Prostate gland (tissue), 2 donors: Measurements from ENCODE around the gene LMBR1. TPM values are rescaled to one million over a fixed set of nuclear protein-coding genes. Genes with fewer than 3 reads are reported as not detected.

ENCODE experiments used
- DNase-seq: peaks from one replicate; pipeline ENCODE4 v3.0.0-alpha.2; 2019; ENCODE audit warnings: low spot score
- H3K27ac ChIP-seq, 2 donors: fragments of 200-600 bp; sonication (generic); 2 replicates each; pipeline ENCODE4 v1.5.1; 2017 to 2019
- H3K27me3 ChIP-seq: fragments of 200-600 bp; sonication (generic); replicated peaks from 2 replicates; pipeline ENCODE4 v1.5.1; 2019; ENCODE audit not compliant: insufficient read depth
- H3K36me3 ChIP-seq, 2 donors: fragments of 200-600 bp; sonication (generic); 1 replicate in 1 of 2; 2 replicates in 1 of 2; pipeline versions ENCODE4 v1.5.1 to v1.8.1; 2017 to 2019
- H3K4me1 ChIP-seq: fragments of 200-600 bp; sonication (generic); replicated peaks from 2 replicates; pipeline ENCODE4 v1.5.1; 2019
- H3K4me3 ChIP-seq, 2 donors: fragments of 200-600 bp; sonication (generic); 2 replicates each; pipeline ENCODE4 v1.5.1; 2017 to 2019
- H3K9me3 ChIP-seq: fragments of 200-600 bp; sonication (generic); 2 replicates; pipeline ENCODE4 v1.5.1; 2017
- POLR2A ChIP-seq: fragments of 450-650 bp; IDR thresholded peaks from one replicate; pipeline ENCODE4 v1.6.1; 2016; ENCODE audit warnings: antibody characterized with exemption, mild to moderate bottlenecking
- POLR2AphosphoS5 ChIP-seq: sonication (generic); formaldehyde crosslinking; IDR thresholded peaks from one replicate; pipeline ENCODE4 v1.6.1; 2017; ENCODE audit warnings: antibody characterized with exemption
- WGBS: methylation state at CpG from one replicate; pipeline ENCODE4 v1.1.5; 2018; 5-methylcytosine and 5-hydroxymethylcytosine counted together
- intact Hi-C: fragments of 100-400 bp; cut with DNase I; formaldehyde crosslinking; loops from one replicate; pipeline ENCODE4 v1.14.2; 2022
- total RNA-seq, 2 donors: library from RNA; depleted of rRNA; stranded (reverse); fragments of >200 nt; gene quantifications; one replicate each; pipeline ENCODE4 v1.1.0, GENCODE V29; 2016
- TF ChIP-seq, protein P1 (sequence below), 4 experiments: fragments of 200-600 bp in 2 of 4; fragments of 450-650 bp in 2 of 4; sonication (generic) in 2 of 4; IDR thresholded peaks; 1 replicate in 3 of 4; 2 replicates in 1 of 4; pipeline ENCODE4 v1.5.1; 2016 to 2019; ENCODE audit warnings: antibody characterized with exemption in 4 of 4, mild to moderate bottlenecking in 2 of 4, moderate library complexity in 2 of 4

The LMBR1 gene
- total RNA-seq, 2 donors from 2014 or later, result 44.7 to 168 TPM

DNA sequence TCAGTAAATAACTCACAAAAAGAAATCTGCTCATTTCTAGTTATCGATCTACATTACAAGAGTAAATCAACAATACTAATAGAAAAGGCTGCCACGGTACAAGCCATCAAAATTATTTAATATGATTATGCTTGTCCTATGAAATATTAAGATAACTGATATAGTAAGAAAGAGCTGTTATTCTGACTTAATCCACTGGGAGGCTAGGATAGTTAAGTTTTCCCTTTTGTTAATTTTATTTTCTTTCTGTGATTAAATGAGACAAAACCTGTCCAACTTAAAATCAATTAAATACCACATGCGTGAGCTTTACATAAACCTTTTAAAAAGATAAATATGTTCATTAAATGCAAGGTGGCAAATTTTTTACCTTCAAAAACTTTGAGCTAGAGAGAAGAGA, 114.8 kb downstream of the LMBR1 start:
- TF ChIP-seq POLR2A (no peak), POLR2AphosphoS5 (no peak)
- TF ChIP-seq, protein P1, sequence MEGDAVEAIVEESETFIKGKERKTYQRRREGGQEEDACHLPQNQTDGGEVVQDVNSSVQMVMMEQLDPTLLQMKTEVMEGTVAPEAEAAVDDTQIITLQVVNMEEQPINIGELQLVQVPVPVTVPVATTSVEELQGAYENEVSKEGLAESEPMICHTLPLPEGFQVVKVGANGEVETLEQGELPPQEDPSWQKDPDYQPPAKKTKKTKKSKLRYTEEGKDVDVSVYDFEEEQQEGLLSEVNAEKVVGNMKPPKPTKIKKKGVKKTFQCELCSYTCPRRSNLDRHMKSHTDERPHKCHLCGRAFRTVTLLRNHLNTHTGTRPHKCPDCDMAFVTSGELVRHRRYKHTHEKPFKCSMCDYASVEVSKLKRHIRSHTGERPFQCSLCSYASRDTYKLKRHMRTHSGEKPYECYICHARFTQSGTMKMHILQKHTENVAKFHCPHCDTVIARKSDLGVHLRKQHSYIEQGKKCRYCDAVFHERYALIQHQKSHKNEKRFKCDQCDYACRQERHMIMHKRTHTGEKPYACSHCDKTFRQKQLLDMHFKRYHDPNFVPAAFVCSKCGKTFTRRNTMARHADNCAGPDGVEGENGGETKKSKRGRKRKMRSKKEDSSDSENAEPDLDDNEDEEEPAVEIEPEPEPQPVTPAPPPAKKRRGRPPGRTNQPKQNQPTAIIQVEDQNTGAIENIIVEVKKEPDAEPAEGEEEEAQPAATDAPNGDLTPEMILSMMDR (IDR thresholded peaks at IDR 0.05), result no peak
- DNase-seq, result no peak
- no peaks in the 10 kb centered on the region for H3K9me3 ChIP-seq
- intact Hi-C loops, result no loop called here
- H3K27ac ChIP-seq, result no peak overlapping the region
- no peaks in the 10 kb centered on the region for H3K36me3 ChIP-seq
- H3K4me3 ChIP-seq, result no peak overlapping the region
- WGBS, result 85% methylated on average over 3 of the region's 3 CpGs
- H3K4me1 ChIP-seq, result no peaks in the 10 kb centered on the region
- no peaks in the 10 kb centered on the region for H3K27me3 ChIP-seq

GRCh38 chr7:156777364-156778069, 115.5 kb downstream of the LMBR1 start:
- H3K9me3 ChIP-seq, result no peaks in the 10 kb centered on the region
- no peaks in the 10 kb centered on the region for H3K27me3 ChIP-seq
- TF ChIP-seq POLR2AphosphoS5, result no peak
- intact Hi-C loops, result no loop called here
- no peak overlapping the region for H3K27ac ChIP-seq
- no peak for DNase-seq
- no peak overlapping the region for H3K4me3 ChIP-seq
- no peaks in the 10 kb centered on the region for H3K4me1 ChIP-seq
- 94% methylated on average over 5 of the region's 5 CpGs for WGBS
- H3K36me3 ChIP-seq, result no peaks in the 10 kb centered on the region

- no peaks in the 10 kb centered on the region for H3K36me3 ChIP-seq
- no peak overlapping the region for H3K27ac ChIP-seq
- TF ChIP-seq POLR2A, result no peak
- TF ChIP-seq, protein P1 (IDR thresholded peaks at IDR 0.05), result no peak
- H3K4me3 ChIP-seq, result no peak overlapping the region
- WGBS, result 64% methylated on average over 2 of the region's 2 CpGs
- no peaks in the 10 kb centered on the region for H3K4me1 ChIP-seq
- no peaks in the 10 kb centered on the region for H3K27me3 ChIP-seq
- no peak for DNase-seq
- H3K9me3 ChIP-seq, result no peaks in the 10 kb centered on the region
- intact Hi-C loops, result no loop called here
These were observed 116.5 kb downstream of the LMBR1 start for GRCh38 chr7:156776527-156776926.

DNA sequence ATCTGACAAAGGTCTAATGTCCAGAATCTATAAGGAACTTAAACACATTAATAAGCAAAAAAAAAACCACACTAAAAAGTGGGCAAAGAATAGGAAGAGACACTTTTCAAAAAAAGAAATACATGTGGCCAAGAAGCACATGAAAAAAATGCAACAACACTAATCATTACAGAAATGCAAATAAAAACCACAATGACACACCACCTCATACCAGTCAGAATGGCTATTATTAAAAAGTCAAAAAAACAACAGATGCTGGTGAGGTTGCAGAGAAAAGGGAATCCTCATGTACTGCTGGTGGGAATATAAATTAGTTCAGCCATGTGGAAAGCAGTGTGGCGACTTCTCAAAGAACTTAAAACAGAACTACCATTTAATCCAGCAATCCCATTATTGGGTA, 119.0 kb downstream of the LMBR1 start:
- Histone ChIP-seq H3K9me3 (no peaks in the 10 kb centered on the region), H3K36me3 (no peaks in the 10 kb centered on the region), H3K27ac (no peak overlapping the region), H3K4me3 (no peak overlapping the region), H3K27me3 (no peaks in the 10 kb centered on the region), H3K4me1 (no peaks in the 10 kb centered on the region)
- TF ChIP-seq POLR2A (no peak), POLR2AphosphoS5 (no peak)
- TF ChIP-seq, protein P1 (IDR thresholded peaks at IDR 0.05), result no peak
- no peak for DNase-seq
- WGBS, result 97% methylated on average over 1 of the region's 1 CpG
- intact Hi-C loops, result no loop called here

- H3K4me3 ChIP-seq, result no peak overlapping the region
- intact Hi-C loops, result no loop called here
- no peaks in the 10 kb centered on the region for H3K9me3 ChIP-seq
- H3K27ac ChIP-seq, result no peak overlapping the region
- no peaks in the 10 kb centered on the region for H3K4me1 ChIP-seq
- TF ChIP-seq, protein P1 (IDR thresholded peaks at IDR 0.05), result no peak
- TF ChIP-seq POLR2A, result no peak
- TF ChIP-seq POLR2AphosphoS5, result no peak
- 96% methylated on average over 5 of the region's 5 CpGs for WGBS
- no peaks in the 10 kb centered on the region for H3K27me3 ChIP-seq
- no peaks in the 10 kb centered on the region for H3K36me3 ChIP-seq
- DNase-seq, result no peak
These were observed 120.3 kb downstream of the LMBR1 start for GRCh38 chr7:156772725-156773124.
